ENCODE measurements around the gene JSRP1.

Gene JSRP1

DNA sequence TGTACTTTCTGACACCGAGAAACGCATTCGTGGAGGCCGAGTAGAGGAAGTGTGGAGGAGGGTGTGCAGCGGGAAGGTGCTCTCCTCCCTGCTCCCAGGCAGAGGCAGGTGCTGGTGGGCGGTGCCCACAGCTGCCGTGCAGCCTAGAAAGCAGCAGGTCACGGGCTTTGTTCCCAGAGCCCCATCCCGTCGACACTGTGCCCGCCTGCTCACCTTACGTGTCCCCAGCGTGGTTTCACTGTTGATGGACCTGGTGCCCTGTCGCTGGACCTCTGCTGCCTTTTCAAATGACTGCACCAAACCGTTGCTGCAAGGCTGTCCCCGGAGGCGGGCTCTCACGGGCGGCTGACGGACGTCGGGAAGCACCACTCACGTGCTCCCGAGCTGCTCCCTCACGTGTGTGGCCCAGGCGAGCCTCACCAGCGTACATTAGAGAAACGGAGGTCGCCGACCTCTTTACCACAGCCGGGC is 40.9 kb downstream of the JSRP1 start:
- no peak for DNase-seq (ENCODE audit: low read depth)
- H3K4me3 ChIP-seq (ENCODE audit: control insufficient read depth, low read depth, low read length), result no peak overlapping the region
- TF ChIP-seq, protein P1, sequence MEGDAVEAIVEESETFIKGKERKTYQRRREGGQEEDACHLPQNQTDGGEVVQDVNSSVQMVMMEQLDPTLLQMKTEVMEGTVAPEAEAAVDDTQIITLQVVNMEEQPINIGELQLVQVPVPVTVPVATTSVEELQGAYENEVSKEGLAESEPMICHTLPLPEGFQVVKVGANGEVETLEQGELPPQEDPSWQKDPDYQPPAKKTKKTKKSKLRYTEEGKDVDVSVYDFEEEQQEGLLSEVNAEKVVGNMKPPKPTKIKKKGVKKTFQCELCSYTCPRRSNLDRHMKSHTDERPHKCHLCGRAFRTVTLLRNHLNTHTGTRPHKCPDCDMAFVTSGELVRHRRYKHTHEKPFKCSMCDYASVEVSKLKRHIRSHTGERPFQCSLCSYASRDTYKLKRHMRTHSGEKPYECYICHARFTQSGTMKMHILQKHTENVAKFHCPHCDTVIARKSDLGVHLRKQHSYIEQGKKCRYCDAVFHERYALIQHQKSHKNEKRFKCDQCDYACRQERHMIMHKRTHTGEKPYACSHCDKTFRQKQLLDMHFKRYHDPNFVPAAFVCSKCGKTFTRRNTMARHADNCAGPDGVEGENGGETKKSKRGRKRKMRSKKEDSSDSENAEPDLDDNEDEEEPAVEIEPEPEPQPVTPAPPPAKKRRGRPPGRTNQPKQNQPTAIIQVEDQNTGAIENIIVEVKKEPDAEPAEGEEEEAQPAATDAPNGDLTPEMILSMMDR (IDR thresholded peaks at IDR 0.05; ENCODE audit: control insufficient read depth, insufficient read depth, low read depth, low read length, missing control alignments), result no peak

DNA sequence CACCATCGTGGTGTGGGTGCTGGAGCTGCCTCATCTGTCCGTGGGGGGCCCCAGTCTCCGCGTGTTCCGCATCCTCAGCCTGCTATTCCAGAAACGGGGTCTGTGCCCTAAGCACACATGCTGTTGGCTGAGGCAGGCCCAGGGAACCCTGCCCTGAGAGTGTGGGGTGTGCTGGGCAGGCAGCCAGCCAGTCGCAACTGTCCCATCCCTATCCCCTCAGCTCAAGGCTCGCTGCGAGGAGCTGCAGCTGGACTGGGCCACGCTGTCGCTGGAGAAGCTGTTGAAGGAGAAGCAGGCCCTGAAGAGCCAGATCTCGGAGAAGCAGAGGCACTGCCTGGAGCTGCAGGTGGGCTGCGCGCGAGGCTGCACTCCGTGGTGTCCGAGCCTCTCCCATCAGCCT is 42.0 kb downstream of the JSRP1 start:
- TF ChIP-seq, protein P1 (IDR thresholded peaks at IDR 0.05; ENCODE audit: control insufficient read depth, insufficient read depth, low read depth, low read length, missing control alignments), result no peak
- DNase-seq (ENCODE audit: low read depth), result no peak
- H3K4me3 ChIP-seq (ENCODE audit: control insufficient read depth, low read depth, low read length), result no peak overlapping the region

DNA sequence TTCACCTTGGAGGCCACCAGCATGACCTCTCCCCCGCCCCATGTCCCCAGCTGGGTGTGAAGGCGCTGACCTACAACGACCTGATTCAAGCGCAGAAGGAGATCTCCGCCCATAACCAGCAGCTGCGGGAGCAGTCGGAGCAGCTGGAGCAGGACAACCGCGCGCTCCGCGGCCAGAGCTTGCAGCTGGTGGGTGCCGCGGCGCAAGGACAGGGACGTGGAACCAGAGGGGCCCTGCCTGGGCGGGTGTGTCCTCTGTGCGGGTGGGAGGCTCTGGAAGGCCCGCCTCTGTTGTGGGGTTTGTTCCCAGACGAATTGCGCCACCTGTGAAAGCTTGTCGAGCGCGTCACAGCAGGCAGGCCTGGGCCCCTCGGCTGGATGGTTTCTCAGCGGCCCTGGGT is 42.4 kb downstream of the JSRP1 start:
- H3K4me3 ChIP-seq (ENCODE audit: control insufficient read depth, low read depth, low read length), result no peak overlapping the region
- TF ChIP-seq, protein P1 (IDR thresholded peaks at IDR 0.05; ENCODE audit: control insufficient read depth, insufficient read depth, low read depth, low read length, missing control alignments), result no peak
- DNase-seq (ENCODE audit: low read depth), result no peak

DNA sequence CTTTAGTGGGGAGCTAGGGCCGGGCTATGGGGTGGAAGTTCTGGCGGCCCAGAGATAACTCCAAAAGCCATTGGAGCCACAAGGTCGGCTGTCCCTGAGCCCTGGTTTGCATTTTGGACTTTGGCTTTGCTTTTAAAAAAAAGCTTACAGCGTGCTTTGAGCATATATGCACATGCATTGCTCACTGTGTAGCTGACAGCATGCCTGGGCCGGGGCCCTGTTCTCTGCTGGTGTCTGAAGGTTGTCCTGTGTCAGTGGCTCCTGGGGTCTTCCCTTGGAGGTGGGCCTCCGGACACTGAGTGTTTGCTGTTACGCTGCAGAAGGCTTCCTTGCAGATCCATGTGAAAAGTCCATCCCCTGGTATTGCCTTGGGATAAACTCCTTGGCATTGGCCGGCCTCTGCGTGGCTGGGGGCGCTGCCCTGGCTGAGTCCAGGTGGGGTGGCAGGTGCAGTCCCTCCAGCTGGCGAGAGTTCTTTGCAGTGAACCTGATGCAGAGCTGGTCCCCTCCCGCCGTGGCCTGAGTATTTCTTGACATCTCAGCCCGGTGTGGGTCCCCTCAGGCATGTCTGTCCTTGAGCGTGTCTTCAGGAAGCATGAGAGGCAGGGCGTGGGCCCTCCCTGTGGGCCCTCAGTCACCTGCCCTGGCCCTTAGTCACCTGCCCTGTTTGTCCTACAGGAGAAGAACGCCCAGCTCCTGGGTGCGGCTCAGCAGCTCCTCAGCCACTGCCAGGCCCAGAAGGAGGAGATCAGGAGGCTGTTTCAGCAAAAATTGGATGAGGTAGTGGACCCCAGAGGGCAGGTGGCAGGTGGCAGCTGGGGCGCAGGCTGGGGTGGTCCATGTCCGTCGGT is 43.1 kb downstream of the JSRP1 start:
- H3K4me3 ChIP-seq (ENCODE audit: control insufficient read depth, low read depth, low read length), result no peak overlapping the region
- no peak for DNase-seq (ENCODE audit: low read depth)
- TF ChIP-seq, protein P1 (IDR thresholded peaks at IDR 0.05; ENCODE audit: control insufficient read depth, insufficient read depth, low read depth, low read length, missing control alignments), result no peak

DNA sequence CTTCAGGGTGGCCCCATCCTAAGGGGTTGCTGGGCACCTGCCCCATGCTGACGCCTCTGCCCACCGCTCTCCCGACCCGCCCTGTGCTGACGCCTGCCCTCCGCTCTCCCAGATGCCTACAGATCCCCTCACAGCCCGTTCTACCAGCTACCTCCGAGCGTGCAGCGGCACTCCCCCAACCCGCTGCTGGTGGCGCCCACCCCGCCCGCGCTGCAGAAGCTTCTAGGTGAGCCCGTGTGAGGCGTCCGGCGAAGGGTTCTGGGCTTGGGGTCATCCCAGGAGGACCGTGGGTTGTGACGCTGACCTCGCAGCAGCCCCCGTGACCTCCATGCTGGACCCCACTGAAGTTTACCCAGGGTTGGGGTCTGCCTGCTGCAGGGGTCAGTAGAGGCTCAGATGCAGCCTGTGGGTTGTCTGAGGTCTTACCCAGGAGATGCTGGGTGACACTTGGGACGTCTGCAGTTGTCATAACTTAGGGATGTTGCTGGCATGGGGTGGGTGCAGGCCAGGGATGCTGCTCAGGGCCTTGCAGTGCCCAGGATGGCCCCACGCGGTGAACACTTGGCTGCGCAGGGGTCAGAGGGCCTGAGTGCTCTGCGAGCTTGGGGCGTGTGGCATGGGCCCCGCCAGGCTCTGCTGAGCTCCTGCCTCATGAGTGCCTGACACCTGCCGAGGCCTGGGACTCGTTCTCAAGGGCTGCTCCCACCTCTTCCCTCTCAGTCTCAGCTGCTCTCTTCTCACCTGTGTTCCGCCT is 45.1 kb downstream of the JSRP1 start:
- H3K4me3 ChIP-seq (ENCODE audit: control insufficient read depth, low read depth, low read length), result no peak overlapping the region
- TF ChIP-seq, protein P1 (IDR thresholded peaks at IDR 0.05; ENCODE audit: control insufficient read depth, insufficient read depth, low read depth, low read length, missing control alignments), result no peak
- DNase-seq (ENCODE audit: low read depth), result no peak

DNA sequence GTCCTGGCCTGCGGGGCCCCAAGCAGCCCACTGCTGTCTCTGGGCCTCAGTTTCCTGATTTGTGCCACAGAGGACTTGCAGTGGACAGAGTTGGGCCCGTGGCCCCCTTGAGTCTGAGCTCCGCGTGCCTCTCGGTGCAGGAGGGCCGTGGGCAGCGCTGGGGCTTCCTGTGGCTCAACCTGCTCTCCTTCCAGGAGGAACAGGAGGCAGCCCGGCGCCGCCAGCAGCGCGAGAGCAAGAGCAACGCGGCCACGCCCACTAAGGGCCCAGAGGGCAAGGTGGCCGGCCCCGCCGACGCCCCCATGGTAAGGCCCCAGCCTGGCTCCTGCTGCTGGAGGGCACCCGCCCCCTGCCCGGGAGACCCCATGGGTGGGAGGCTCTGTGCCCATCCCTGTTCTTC is 46.0 kb downstream of the JSRP1 start:
- DNase-seq (ENCODE audit: low read depth), result no peak
- no peak overlapping the region for H3K4me3 ChIP-seq (ENCODE audit: control insufficient read depth, low read depth, low read length)
- TF ChIP-seq, protein P1 (IDR thresholded peaks at IDR 0.05; ENCODE audit: control insufficient read depth, insufficient read depth, low read depth, low read length, missing control alignments), result no peak

Data from AG09309 (cell line).